HEK293 (cell line): ENCODE results near the gene TWF2.

Source experiments
- CTCF ChIA-PET: fragments of 350-600 bp; formaldehyde crosslinking; extraction: SDS; loops from one replicate; lab custom pipeline; 2021; ENCODE audit warnings: antibody characterized with exemption; lab: Yijun Ruan, JAX
- POLR2A ChIA-PET: fragments of 300-600 bp; formaldehyde crosslinking; extraction: SDS; loops from one replicate; lab custom pipeline; 2020; ENCODE audit warnings: antibody characterized with exemption, inconsistent platforms; lab: Yijun Ruan, JAX
- H3K27ac ChIP-seq: fragments of 200-500 bp; sonication (Bioruptor generic); 2 replicates; pipeline ENCODE4 v1.5.1; 2014; ENCODE audit warnings: low read depth, low read length, control low read depth, inconsistent platforms; ENCODE audit errors: extremely low read depth
- H3K36me3 ChIP-seq, 2 experiments: fragments of 200-500 bp in 1 of 2; sonication (Bioruptor generic) in 1 of 2; 1 replicate in 1 of 2; 2 replicates in 1 of 2; pipeline ENCODE4 v1.5.1; 2014 to 2017; ENCODE audit warnings: inconsistent platforms in 2 of 2, low read length in 2 of 2; ENCODE audit not compliant: control insufficient read depth in 2 of 2, insufficient read depth in 1 of 2
- H3K4me1 ChIP-seq: fragments of 200-500 bp; sonication (Bioruptor generic); 2 replicates; pipeline ENCODE4 v1.5.1; 2014; ENCODE audit warnings: mild to moderate bottlenecking, low read length, inconsistent platforms; ENCODE audit not compliant: control insufficient read depth, insufficient read depth
- H3K4me3 ChIP-seq: 2 replicates; pipeline ENCODE4 v1.5.1; 2011; ENCODE audit warnings: low read depth, mild to moderate bottlenecking, control low read depth, low read length, moderate library complexity
- H3K9me3 ChIP-seq: fragments of 200-500 bp; sonication (Bioruptor generic); 2 replicates; pipeline ENCODE4 v1.5.1; 2014; ENCODE audit warnings: low read depth, low read length, inconsistent platforms; ENCODE audit not compliant: control insufficient read depth, insufficient read depth
- GFI1B ChIP-seq: fragments of 450-650 bp; formaldehyde crosslinking; IDR thresholded peaks from 2 replicates; pipeline ENCODE4 v1.5.1; 2016; ENCODE audit warnings: missing biosample characterization, missing genetic modification characterization
- GLI4 ChIP-seq: fragments of 450-650 bp; formaldehyde crosslinking; IDR thresholded peaks from 2 replicates; pipeline ENCODE4 v1.5.1; 2016; ENCODE audit warnings: missing biosample characterization, missing genetic modification characterization
- KLF16 ChIP-seq: fragments of 450-650 bp; formaldehyde crosslinking; IDR thresholded peaks from 2 replicates; pipeline ENCODE4 v1.5.1; 2017; ENCODE audit warnings: missing biosample characterization, missing genetic modification characterization
- MEIS1 ChIP-seq: sonication (generic); formaldehyde crosslinking; IDR thresholded peaks from 2 replicates; pipeline ENCODE4 v1.8.1; 2022; ENCODE audit warnings: missing genetic modification reagents, mild to moderate bottlenecking, borderline replicate concordance
- MZF1 ChIP-seq: fragments of 450-650 bp; formaldehyde crosslinking; IDR thresholded peaks from 2 replicates; pipeline ENCODE4 v1.5.1; 2017; ENCODE audit warnings: missing biosample characterization, missing genetic modification characterization, borderline replicate concordance
- RBAK ChIP-seq: fragments of 450-650 bp; formaldehyde crosslinking; IDR thresholded peaks from 2 replicates; pipeline ENCODE4 v1.5.1; 2016; ENCODE audit warnings: missing biosample characterization, missing genetic modification characterization
- SP7 ChIP-seq: fragments of 450-650 bp; formaldehyde crosslinking; IDR thresholded peaks from 2 replicates; pipeline ENCODE4 v1.5.1; 2016; ENCODE audit warnings: missing biosample characterization, missing genetic modification characterization
- YY1 ChIP-seq: fragments of 450-650 bp; formaldehyde crosslinking; IDR thresholded peaks from 2 replicates; pipeline ENCODE4 v1.5.1; 2018; ENCODE audit warnings: missing biosample characterization, missing genetic modification characterization
- ZNF157 ChIP-seq: fragments of 450-650 bp; formaldehyde crosslinking; IDR thresholded peaks from 2 replicates; pipeline ENCODE4 v1.5.1; 2016; ENCODE audit warnings: missing biosample characterization, missing genetic modification characterization
- ZNF19 ChIP-seq: fragments of 450-650 bp; formaldehyde crosslinking; IDR thresholded peaks from 2 replicates; pipeline ENCODE4; 2016; ENCODE audit warnings: missing biosample characterization, missing genetic modification characterization, low read depth
- ZNF211 ChIP-seq: fragments of 450-650 bp; formaldehyde crosslinking; IDR thresholded peaks from 2 replicates; pipeline ENCODE4 v1.5.1; 2016; ENCODE audit warnings: low read depth, missing biosample characterization, missing genetic modification characterization
- ZNF366 ChIP-seq: fragments of 450-650 bp; formaldehyde crosslinking; conservative IDR thresholded peaks from 2 replicates; pipeline ENCODE4 v1.5.1; 2016; ENCODE audit warnings: missing biosample characterization, missing genetic modification characterization
- ZNF416 ChIP-seq: fragments of 450-650 bp; formaldehyde crosslinking; IDR thresholded peaks from 2 replicates; pipeline ENCODE4 v1.5.1; 2016; ENCODE audit warnings: missing biosample characterization, missing genetic modification characterization
- ZNF48 ChIP-seq: fragments of 450-650 bp; formaldehyde crosslinking; IDR thresholded peaks from 2 replicates; pipeline ENCODE4 v1.5.1; 2016; ENCODE audit warnings: missing biosample characterization, missing genetic modification characterization
- ZNF629 ChIP-seq: fragments of 450-650 bp; formaldehyde crosslinking; IDR thresholded peaks from 2 replicates; pipeline ENCODE4 v1.5.1; 2017; ENCODE audit warnings: missing biosample characterization, missing genetic modification characterization
- ZSCAN30 ChIP-seq: fragments of 450-650 bp; IDR thresholded peaks from 2 replicates; pipeline ENCODE4 v1.5.1; 2018; ENCODE audit warnings: missing biosample characterization, mild to moderate bottlenecking, missing genetic modification characterization, moderate library complexity
- TF ChIP-seq, protein P1 (sequence below): fragments of 450-650 bp; formaldehyde crosslinking; IDR thresholded peaks from 2 replicates; pipeline ENCODE4 v1.5.1; 2017; ENCODE audit warnings: missing biosample characterization, missing genetic modification characterization
- TF ChIP-seq, protein P2 (sequence below): fragments of 450-650 bp; formaldehyde crosslinking; IDR thresholded peaks from 2 replicates; pipeline ENCODE4 v1.5.1; 2016; ENCODE audit warnings: missing biosample characterization, missing genetic modification characterization
- TF ChIP-seq, protein P3 (sequence below): fragments of 450-650 bp; formaldehyde crosslinking; conservative IDR thresholded peaks from 2 replicates; pipeline ENCODE4 v1.5.1; 2016; ENCODE audit warnings: low read depth, missing biosample characterization, missing genetic modification characterization
- TF ChIP-seq, protein P4 (sequence below): fragments of 450-650 bp; formaldehyde crosslinking; conservative IDR thresholded peaks from 2 replicates; pipeline ENCODE4 v1.5.1; 2016; ENCODE audit warnings: low read depth, missing biosample characterization, missing genetic modification characterization
- TF ChIP-seq, protein P5 (sequence below): fragments of 450-650 bp; formaldehyde crosslinking; IDR thresholded peaks from 2 replicates; pipeline ENCODE4 v1.5.1; 2016; ENCODE audit warnings: missing biosample characterization, missing genetic modification characterization

The TWF2 gene

DNA sequence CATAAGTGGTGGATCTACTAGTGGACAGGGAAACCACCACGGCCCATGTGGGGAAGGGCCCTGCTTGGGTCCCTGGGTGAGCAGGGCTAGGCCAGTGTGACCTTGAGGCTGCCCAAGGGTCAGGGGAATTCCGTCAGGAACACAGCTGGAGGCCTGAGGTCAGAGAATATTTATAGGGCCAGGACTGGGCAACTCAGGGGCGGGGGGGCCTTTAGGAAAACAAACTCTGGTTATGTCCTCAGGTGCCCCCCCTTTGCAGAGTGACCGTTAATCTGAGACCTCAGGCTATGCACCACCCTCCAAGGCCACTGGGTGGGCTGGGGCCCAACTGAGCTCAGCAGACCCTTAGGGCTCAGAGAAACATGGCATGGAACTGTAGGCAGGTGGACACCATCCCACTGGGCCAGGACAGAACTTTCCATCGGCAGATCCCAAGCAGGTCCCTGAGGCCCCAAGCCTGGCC is 2.5 kb downstream of the TWF2 start (continued):
- TF ChIP-seq ZSCAN30 (no peak), GLI4 (tag by site-specific recombination) (no peak), GFI1B (tag by site-specific recombination) (no peak), SP7 (tag by site-specific recombination) (no peak)
- TF ChIP-seq, protein P1, sequence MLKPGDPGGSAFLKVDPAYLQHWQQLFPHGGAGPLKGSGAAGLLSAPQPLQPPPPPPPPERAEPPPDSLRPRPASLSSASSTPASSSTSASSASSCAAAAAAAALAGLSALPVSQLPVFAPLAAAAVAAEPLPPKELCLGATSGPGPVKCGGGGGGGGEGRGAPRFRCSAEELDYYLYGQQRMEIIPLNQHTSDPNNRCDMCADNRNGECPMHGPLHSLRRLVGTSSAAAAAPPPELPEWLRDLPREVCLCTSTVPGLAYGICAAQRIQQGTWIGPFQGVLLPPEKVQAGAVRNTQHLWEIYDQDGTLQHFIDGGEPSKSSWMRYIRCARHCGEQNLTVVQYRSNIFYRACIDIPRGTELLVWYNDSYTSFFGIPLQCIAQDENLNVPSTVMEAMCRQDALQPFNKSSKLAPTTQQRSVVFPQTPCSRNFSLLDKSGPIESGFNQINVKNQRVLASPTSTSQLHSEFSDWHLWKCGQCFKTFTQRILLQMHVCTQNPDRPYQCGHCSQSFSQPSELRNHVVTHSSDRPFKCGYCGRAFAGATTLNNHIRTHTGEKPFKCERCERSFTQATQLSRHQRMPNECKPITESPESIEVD (tag by site-specific recombination): no peak
- TF ChIP-seq, protein P2, sequence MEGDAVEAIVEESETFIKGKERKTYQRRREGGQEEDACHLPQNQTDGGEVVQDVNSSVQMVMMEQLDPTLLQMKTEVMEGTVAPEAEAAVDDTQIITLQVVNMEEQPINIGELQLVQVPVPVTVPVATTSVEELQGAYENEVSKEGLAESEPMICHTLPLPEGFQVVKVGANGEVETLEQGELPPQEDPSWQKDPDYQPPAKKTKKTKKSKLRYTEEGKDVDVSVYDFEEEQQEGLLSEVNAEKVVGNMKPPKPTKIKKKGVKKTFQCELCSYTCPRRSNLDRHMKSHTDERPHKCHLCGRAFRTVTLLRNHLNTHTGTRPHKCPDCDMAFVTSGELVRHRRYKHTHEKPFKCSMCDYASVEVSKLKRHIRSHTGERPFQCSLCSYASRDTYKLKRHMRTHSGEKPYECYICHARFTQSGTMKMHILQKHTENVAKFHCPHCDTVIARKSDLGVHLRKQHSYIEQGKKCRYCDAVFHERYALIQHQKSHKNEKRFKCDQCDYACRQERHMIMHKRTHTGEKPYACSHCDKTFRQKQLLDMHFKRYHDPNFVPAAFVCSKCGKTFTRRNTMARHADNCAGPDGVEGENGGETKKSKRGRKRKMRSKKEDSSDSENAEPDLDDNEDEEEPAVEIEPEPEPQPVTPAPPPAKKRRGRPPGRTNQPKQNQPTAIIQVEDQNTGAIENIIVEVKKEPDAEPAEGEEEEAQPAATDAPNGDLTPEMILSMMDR (tag by site-specific recombination): no peak

DNA sequence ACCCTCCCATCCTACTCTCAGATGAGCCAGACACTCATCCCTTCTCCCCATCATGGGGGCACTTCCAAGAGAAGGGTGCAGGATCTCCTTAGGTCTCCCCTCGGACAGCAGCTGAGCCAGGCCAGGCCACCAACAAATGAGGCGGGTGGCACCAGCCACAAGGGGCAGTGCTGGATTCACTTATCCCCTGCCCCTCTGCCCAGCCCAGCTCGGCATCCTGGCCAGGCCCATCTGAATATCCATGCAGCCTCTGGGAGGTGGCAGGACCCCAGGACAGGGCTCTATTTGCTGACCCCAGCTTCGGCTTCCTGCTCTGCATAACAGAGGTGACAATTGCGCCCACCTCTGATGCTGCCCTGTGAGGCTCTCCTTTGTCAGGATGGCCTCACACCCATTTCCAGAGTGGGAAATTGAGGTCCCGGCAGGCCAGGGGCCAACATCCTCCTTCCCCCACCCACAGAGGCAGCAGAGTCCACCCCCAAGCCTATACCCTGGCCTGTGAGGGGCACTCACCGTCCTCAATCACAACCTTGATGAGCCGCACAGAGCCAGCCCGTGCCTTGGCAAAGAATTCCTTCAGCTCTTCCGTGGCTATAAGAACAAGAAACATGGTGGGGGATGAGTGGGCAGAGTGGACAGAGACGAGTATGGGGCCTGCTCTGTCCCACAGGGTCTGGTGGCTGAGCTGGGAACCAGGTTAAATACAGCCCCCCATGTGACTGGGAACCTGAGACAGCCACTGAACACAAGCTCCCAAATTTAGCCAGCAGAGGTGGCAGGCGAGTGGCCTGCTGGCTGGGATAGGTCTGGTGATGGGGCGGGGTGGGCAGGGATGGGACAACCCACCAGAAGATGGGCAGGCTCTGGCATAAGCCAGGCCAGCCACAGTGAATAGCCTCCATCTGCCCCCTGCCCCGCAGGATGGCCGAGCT is 4.2 kb downstream of the TWF2 start:
- H3K27ac ChIP-seq: no peak overlapping the region
- H3K4me1 ChIP-seq: no peaks in the 10 kb centered on the region
- H3K36me3 ChIP-seq: peaks cover 0 to 32% of the 10 kb centered on the region in 2 experiments; a peak in 1 of 3 replicates
- H3K4me3 ChIP-seq: no peak overlapping the region
- H3K9me3 ChIP-seq: no peaks in the 10 kb centered on the region
- ChIA-PET POLR2A (no interaction called here), CTCF (interaction anchor here (0.6 to 3.0 kb wide), 5 partner anchors 14 to 1891 kb away, joined by 3 to 23 read pairs (median 3); no protein-coding TSS in a partner anchor)
- TF ChIP-seq, protein P3, sequence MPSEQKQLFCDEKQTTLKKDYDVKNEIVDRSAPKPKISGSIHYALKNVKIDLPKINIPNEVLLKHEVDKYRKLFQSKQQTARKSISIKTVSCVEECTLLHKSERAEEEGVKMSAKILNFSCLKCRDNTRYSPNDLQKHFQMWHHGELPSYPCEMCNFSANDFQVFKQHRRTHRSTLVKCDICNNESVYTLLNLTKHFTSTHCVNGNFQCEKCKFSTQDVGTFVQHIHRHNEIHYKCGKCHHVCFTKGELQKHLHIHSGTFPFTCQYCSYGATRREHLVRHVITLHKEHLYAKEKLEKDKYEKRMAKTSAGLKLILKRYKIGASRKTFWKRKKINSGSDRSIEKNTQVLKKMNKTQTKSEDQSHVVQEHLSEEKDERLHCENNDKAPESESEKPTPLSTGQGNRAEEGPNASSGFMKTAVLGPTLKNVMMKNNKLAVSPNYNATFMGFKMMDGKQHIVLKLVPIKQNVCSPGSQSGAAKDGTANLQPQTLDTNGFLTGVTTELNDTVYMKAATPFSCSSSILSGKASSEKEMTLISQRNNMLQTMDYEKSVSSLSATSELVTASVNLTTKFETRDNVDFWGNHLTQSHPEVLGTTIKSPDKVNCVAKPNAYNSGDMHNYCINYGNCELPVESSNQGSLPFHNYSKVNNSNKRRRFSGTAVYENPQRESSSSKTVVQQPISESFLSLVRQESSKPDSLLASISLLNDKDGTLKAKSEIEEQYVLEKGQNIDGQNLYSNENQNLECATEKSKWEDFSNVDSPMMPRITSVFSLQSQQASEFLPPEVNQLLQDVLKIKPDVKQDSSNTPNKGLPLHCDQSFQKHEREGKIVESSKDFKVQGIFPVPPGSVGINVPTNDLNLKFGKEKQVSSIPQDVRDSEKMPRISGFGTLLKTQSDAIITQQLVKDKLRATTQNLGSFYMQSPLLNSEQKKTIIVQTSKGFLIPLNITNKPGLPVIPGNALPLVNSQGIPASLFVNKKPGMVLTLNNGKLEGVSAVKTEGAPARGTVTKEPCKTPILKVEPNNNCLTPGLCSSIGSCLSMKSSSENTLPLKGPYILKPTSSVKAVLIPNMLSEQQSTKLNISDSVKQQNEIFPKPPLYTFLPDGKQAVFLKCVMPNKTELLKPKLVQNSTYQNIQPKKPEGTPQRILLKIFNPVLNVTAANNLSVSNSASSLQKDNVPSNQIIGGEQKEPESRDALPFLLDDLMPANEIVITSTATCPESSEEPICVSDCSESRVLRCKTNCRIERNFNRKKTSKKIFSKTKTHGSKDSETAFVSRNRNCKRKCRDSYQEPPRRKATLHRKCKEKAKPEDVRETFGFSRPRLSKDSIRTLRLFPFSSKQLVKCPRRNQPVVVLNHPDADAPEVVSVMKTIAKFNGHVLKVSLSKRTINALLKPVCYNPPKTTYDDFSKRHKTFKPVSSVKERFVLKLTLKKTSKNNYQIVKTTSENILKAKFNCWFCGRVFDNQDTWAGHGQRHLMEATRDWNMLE (tag by site-specific recombination): no peak
- no peak for TF ChIP-seq ZNF211
- TF ChIP-seq ZNF416 (tag by site-specific recombination): no peak
- TF ChIP-seq, protein P4, sequence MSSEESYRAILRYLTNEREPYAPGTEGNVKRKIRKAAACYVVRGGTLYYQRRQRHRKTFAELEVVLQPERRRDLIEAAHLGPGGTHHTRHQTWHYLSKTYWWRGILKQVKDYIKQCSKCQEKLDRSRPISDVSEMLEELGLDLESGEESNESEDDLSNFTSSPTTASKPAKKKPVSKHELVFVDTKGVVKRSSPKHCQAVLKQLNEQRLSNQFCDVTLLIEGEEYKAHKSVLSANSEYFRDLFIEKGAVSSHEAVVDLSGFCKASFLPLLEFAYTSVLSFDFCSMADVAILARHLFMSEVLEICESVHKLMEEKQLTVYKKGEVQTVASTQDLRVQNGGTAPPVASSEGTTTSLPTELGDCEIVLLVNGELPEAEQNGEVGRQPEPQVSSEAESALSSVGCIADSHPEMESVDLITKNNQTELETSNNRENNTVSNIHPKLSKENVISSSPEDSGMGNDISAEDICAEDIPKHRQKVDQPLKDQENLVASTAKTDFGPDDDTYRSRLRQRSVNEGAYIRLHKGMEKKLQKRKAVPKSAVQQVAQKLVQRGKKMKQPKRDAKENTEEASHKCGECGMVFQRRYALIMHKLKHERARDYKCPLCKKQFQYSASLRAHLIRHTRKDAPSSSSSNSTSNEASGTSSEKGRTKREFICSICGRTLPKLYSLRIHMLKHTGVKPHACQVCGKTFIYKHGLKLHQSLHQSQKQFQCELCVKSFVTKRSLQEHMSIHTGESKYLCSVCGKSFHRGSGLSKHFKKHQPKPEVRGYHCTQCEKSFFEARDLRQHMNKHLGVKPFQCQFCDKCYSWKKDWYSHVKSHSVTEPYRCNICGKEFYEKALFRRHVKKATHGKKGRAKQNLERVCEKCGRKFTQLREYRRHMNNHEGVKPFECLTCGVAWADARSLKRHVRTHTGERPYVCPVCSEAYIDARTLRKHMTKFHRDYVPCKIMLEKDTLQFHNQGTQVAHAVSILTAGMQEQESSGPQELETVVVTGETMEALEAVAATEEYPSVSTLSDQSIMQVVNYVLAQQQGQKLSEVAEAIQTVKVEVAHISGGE (tag by site-specific recombination): no peak
- no peak for TF ChIP-seq MEIS1 (CRISPR knock-in tag)
- no peak for TF ChIP-seq ZNF629 (tag by site-specific recombination)
- no peak for TF ChIP-seq YY1 (tag by site-specific recombination)
- TF ChIP-seq ZNF48: no peak
- TF ChIP-seq ZNF19: no peak
- TF ChIP-seq ZNF366 (tag by site-specific recombination): no peak
- no peak for TF ChIP-seq MZF1
- no peak for TF ChIP-seq RBAK (tag by site-specific recombination)
- TF ChIP-seq, protein P5, sequence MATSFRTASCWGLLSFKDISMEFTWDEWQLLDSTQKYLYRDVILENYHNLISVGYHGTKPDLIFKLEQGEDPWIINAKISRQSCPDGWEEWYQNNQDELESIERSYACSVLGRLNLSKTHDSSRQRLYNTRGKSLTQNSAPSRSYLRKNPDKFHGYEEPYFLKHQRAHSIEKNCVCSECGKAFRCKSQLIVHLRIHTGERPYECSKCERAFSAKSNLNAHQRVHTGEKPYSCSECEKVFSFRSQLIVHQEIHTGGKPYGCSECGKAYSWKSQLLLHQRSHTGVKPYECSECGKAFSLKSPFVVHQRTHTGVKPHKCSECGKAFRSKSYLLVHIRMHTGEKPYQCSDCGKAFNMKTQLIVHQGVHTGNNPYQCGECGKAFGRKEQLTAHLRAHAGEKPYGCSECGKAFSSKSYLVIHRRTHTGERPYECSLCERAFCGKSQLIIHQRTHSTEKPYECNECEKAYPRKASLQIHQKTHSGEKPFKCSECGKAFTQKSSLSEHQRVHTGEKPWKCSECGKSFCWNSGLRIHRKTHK (tag by site-specific recombination): no peak
- TF ChIP-seq KLF16 (tag by site-specific recombination): no peak
- TF ChIP-seq ZNF157 (tag by site-specific recombination): no peak
